ENCODE measurements around the gene KLHL7.
"Not testable (repeated sequence)": the region's sequence is repeated elsewhere in the genome, so short reads cannot be mapped to it uniquely, and the experiment has no call there.

Gene KLHL7

DNA sequence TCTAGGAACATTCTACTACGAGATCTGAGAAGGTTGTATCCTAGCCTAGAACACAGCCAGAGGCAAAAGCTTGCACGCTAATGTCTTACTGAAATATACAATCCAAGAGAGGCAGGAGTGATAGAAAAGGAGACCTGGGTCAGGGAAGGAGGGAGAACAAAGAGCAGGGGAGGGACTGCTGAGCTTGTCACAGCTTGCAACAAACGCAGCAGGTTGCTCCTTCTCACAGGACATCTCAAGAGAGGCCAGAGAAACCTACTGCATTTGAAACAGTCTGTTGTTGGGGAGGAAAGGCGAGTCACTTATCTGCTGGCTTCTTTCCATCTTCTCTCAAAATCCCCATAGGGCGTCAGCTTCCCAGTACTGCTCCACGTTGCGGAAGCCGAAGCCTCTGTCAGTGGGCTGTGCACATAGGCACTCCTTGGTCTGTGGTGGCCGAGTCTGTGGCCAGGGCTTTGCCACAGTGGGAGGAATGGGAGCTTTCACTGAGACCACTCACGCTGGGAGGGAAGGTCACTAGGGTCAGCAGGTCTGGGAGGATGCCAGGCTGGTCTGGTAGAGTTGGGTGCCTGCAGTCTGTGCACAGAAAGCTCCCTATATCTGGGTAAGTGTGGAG is 115.2 kb downstream of the KLHL7 start:
- Histone ChIP-seq H3K4me1 (ENCODE audit: insufficient read depth, low read length) (no peaks in the 10 kb centered on the region), H3K4me3 (ENCODE audit: low read depth in 1 of 2, low read length in 2 of 2) (no peak overlapping the region), H3K9ac (ENCODE audit: low read length) (no peak overlapping the region)

DNA sequence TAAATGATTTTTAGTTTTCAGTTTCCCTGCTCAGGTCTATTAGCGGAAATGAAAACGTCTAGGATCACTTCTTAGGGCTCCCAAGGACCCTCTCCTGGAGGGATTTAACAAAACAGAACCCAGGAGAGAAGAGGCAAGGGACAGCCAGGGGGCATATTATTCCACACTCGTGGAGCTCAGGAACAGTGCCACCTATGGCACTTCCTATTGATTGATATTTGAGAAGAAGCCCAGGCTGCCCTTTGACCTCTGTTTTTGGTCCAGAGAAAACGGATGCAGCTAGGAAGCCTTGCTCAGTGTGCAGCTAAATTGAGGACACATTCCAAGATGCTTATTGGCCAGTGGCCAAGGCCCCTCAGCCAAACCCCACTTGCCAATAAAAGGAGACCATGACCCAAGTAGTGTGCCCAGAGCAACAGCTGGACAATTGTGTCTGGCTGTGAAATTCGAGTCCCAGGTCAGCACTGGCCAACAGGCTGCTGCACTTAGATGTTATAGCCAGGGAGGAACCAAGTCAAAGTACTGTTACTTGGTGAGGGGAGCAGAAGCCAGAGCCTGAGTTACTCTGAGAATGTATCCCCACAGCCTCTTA is 117.0 kb downstream of the KLHL7 start:
- no peak overlapping the region for H3K4me3 ChIP-seq (ENCODE audit: low read depth in 1 of 2, low read length in 2 of 2)
- no peaks in the 10 kb centered on the region for H3K36me3 ChIP-seq (ENCODE audit: insufficient read depth, low read length)
- no peak overlapping the region for H3K9ac ChIP-seq (ENCODE audit: low read length)

More for the DNA sequence above, 115.2 kb downstream of the KLHL7 start:
- Histone ChIP-seq H3K27me3 (ENCODE audit: control insufficient read depth in 1 of 2, insufficient read depth in 2 of 2, low read length in 2 of 2) (no peaks in the 10 kb centered on the region), H3K27ac (ENCODE audit: low read depth, low read length) (no peak overlapping the region), H3K9me3 (ENCODE audit: low read length) (no peaks in the 10 kb centered on the region), H3K36me3 (ENCODE audit: insufficient read depth, low read length) (no peaks in the 10 kb centered on the region)

DNA sequence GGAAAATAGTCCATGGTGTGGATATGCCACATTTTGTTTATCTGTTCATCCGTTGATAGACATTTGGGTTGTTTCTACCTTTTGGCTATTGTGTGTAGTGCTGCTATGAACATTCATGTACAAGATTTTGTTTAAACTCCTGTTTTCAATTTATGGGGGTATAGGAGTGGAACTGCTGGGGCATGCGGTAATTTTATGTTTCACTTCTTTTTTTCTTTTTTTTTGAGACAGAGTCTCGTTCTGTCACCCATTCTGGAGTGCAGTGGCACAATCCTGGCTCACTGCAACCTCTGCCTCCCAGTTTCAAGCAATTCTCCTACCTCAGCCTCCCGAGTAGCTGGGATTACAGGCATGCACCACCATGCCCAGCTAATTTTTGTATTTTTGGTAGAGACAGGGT is 118.8 kb downstream of the KLHL7 start:
- H3K4me1 ChIP-seq (ENCODE audit: insufficient read depth, low read length); H3K27me3 ChIP-seq (ENCODE audit: control insufficient read depth in 1 of 2, insufficient read depth in 2 of 2, low read length in 2 of 2); H3K9ac ChIP-seq (ENCODE audit: low read length); H3K36me3 ChIP-seq (ENCODE audit: insufficient read depth, low read length); H3K9me3 ChIP-seq (ENCODE audit: low read length); H3K4me3 ChIP-seq (ENCODE audit: low read depth in 1 of 2, low read length in 2 of 2); H3K27ac ChIP-seq (ENCODE audit: low read depth, low read length): not testable (repeated sequence)

More for the DNA sequence above, 117.0 kb downstream of the KLHL7 start:
- Histone ChIP-seq H3K4me1 (ENCODE audit: insufficient read depth, low read length) (no peaks in the 10 kb centered on the region), H3K9me3 (ENCODE audit: low read length) (no peaks in the 10 kb centered on the region), H3K27ac (ENCODE audit: low read depth, low read length) (no peak overlapping the region), H3K27me3 (ENCODE audit: control insufficient read depth in 1 of 2, insufficient read depth in 2 of 2, low read length in 2 of 2) (no peaks in the 10 kb centered on the region)

DNA sequence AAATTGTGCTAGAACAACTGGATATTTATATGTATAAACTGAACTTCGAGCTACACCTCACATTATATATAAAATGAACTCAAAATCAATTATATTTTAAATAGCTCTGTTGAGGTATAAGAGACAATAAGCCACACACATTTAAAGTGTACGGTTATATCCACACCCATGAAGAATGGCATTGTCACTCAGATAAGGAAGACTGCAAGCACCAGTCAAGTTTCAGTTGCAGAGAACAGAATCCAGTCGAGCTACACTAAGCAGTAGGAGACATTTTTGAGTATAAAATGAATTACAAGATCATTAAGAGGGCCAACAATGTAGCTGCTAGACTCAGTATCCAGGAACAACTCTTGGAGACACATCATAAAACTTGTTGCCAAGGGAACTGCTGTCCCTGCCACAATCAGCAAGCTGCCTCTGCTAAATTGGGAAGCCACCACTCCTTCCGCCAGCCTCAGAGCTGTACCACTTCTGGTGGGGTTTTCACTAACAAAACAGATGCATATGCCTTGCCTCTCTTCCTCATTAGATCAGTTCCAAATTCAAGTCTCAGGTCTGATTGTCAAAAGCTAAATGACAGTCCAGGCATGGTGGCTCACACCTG is 121.4 kb downstream of the KLHL7 start:
- Histone ChIP-seq H3K9ac (ENCODE audit: low read length) (no peak overlapping the region), H3K9me3 (ENCODE audit: low read length) (no peaks in the 10 kb centered on the region), H3K4me3 (ENCODE audit: low read depth in 1 of 2, low read length in 2 of 2) (no peak overlapping the region), H3K36me3 (ENCODE audit: insufficient read depth, low read length) (no peaks in the 10 kb centered on the region), H3K27ac (ENCODE audit: low read depth, low read length) (no peak overlapping the region), H3K4me1 (ENCODE audit: insufficient read depth, low read length) (no peaks in the 10 kb centered on the region), H3K27me3 (ENCODE audit: control insufficient read depth in 1 of 2, insufficient read depth in 2 of 2, low read length in 2 of 2) (no peaks in the 10 kb centered on the region)
